ENCODE results near the gene MRPS18B. TPM values are rescaled to one million over a fixed set of nuclear protein-coding genes. Genes with fewer than 3 reads are reported as not detected.

Gene MRPS18B
- total and polyA plus RNA-seq, 2 donors (not counting 1 experiment from before 2014, with no cell fraction given): 53.1 to 76.8 TPM

DNA sequence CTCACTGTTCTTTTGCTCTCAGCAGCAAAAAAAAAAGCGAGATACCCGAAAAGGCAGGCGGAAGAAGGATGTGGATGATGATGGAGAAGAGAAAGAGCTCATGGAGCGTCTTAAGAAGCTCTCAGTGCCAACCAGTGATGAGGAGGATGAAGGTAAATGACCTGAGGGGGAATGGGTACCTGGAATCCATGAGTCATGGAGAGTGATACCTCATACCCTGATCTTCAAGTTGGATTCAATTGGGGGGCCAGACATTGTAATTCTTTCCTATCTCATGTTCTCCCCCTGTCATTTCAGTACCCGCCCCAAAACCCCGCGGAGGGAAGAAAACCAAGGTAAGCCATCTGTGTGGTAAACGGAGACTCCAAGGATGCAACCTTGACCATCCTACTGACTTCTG, 39.6 kb upstream of the MRPS18B start:
- Histone ChIP-seq H3K27me3 (ENCODE audit: control insufficient read depth, insufficient read depth, low read length) (no peaks in the 10 kb centered on the region), H3K4me2 (ENCODE audit: extremely low read depth, insufficient read depth, low read length) (no peak overlapping the region), H2AFZ (ENCODE audit: low read length) (no peak overlapping the region), H4K20me1 (ENCODE audit: control insufficient read depth, extremely low read depth, insufficient read depth, low read length) (no peaks in the 10 kb centered on the region), H3K36me3 (ENCODE audit: control insufficient read depth, insufficient read depth, low read length) (peaks cover 19% of the 10 kb centered on the region), H3K9me3 (ENCODE audit: control insufficient read depth, insufficient read depth, low read depth, low read length) (no peaks in the 10 kb centered on the region), H3K9ac (ENCODE audit: insufficient read depth, low read length) (no peak overlapping the region), H3K4me1 (ENCODE audit: control insufficient read depth, extremely low read depth, insufficient read depth, low read length) (peaks cover 1% of the 10 kb centered on the region), H3K4me3 (replicated peaks in 1 of 4; ENCODE audit: control extremely low read depth in 1 of 4, insufficient read depth in 1 of 4, low read depth in 3 of 4, low read length in 4 of 4) (no peak overlapping the region), H3K79me2 (ENCODE audit: control insufficient read depth, insufficient read depth, low read length) (peaks cover 28% of the 10 kb centered on the region), H3K27ac (ENCODE audit: insufficient read depth, low read length) (no peak overlapping the region)
- no peak for DNase-seq (ENCODE audit: low read depth in 2 of 2)
- no peak for TF ChIP-seq EZH2 (IDR thresholded peaks at IDR 0.05; ENCODE audit: low read length, missing control alignments)
- TF ChIP-seq, protein P1, sequence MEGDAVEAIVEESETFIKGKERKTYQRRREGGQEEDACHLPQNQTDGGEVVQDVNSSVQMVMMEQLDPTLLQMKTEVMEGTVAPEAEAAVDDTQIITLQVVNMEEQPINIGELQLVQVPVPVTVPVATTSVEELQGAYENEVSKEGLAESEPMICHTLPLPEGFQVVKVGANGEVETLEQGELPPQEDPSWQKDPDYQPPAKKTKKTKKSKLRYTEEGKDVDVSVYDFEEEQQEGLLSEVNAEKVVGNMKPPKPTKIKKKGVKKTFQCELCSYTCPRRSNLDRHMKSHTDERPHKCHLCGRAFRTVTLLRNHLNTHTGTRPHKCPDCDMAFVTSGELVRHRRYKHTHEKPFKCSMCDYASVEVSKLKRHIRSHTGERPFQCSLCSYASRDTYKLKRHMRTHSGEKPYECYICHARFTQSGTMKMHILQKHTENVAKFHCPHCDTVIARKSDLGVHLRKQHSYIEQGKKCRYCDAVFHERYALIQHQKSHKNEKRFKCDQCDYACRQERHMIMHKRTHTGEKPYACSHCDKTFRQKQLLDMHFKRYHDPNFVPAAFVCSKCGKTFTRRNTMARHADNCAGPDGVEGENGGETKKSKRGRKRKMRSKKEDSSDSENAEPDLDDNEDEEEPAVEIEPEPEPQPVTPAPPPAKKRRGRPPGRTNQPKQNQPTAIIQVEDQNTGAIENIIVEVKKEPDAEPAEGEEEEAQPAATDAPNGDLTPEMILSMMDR (conservative IDR thresholded peaks at IDR 0.05 in 1 of 2, IDR thresholded peaks at IDR 0.05 in 1 of 2; ENCODE audit: low read depth in 1 of 2, low read length in 2 of 2): no peak

DNA sequence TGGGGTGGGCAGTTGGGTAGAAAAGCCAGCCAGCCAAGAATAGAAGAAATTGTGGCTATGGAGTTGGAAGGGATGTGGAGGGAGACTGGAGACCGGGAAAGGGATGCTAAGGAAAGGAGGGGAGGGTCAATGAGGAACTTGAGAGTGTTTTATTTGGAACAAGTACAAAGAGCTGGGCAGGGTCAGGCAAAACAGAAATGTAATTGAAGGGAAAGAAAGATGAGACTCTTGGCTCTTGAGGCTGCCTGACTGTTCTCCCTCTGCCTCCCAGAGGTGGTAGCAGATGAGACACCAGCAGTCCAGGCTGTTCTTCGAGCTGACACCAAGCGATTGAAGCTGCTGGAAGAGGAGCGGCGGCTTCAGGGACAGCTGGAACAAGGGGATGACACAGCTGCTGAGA, 33.7 kb upstream of the MRPS18B start:
- H3K36me3 ChIP-seq (ENCODE audit: control insufficient read depth, insufficient read depth, low read length): peaks cover 31% of the 10 kb centered on the region
- no peaks in the 10 kb centered on the region for H3K79me2 ChIP-seq (ENCODE audit: control insufficient read depth, insufficient read depth, low read length)

GRCh38 chr6:30589754-30590358, 27.8 kb upstream of the MRPS18B start:
- no peaks in the 10 kb centered on the region for H3K9me3 ChIP-seq (ENCODE audit: control insufficient read depth, insufficient read depth, low read depth, low read length)
- H3K79me2 ChIP-seq (ENCODE audit: control insufficient read depth, insufficient read depth, low read length): no peaks in the 10 kb centered on the region
- H3K27ac ChIP-seq (ENCODE audit: insufficient read depth, low read length): peak overlapping the region; percentile 79
- no peak overlapping the region for H3K4me2 ChIP-seq (ENCODE audit: extremely low read depth, insufficient read depth, low read length)
- no peak overlapping the region for H3K9ac ChIP-seq (ENCODE audit: insufficient read depth, low read length)
- H3K4me3 ChIP-seq (replicated peaks in 1 of 4; ENCODE audit: control extremely low read depth in 1 of 4, insufficient read depth in 1 of 4, low read depth in 3 of 4, low read length in 4 of 4): no peak overlapping the region
- peaks cover 23% of the 10 kb centered on the region for H3K36me3 ChIP-seq (ENCODE audit: control insufficient read depth, insufficient read depth, low read length)
- H2AFZ ChIP-seq (ENCODE audit: low read length): no peak overlapping the region
- no peaks in the 10 kb centered on the region for H3K27me3 ChIP-seq (ENCODE audit: control insufficient read depth, insufficient read depth, low read length)
- peaks cover 9% of the 10 kb centered on the region for H3K4me1 ChIP-seq (ENCODE audit: control insufficient read depth, extremely low read depth, insufficient read depth, low read length)
- DNase-seq (ENCODE audit: low read depth in 2 of 2): no peak
- no peaks in the 10 kb centered on the region for H4K20me1 ChIP-seq (ENCODE audit: control insufficient read depth, extremely low read depth, insufficient read depth, low read length)
- TF ChIP-seq, protein P1 (conservative IDR thresholded peaks at IDR 0.05 in 1 of 2, IDR thresholded peaks at IDR 0.05 in 1 of 2; ENCODE audit: low read depth in 1 of 2, low read length in 2 of 2): no peak
- no peak for TF ChIP-seq EZH2 (IDR thresholded peaks at IDR 0.05; ENCODE audit: low read length, missing control alignments)

More for the DNA sequence above, 33.7 kb upstream of the MRPS18B start:
- Histone ChIP-seq H3K9me3 (ENCODE audit: control insufficient read depth, insufficient read depth, low read depth, low read length) (no peaks in the 10 kb centered on the region), H4K20me1 (ENCODE audit: control insufficient read depth, extremely low read depth, insufficient read depth, low read length) (no peaks in the 10 kb centered on the region), H3K4me3 (replicated peaks in 1 of 4; ENCODE audit: control extremely low read depth in 1 of 4, insufficient read depth in 1 of 4, low read depth in 3 of 4, low read length in 4 of 4) (no peak overlapping the region), H3K4me1 (ENCODE audit: control insufficient read depth, extremely low read depth, insufficient read depth, low read length) (no peaks in the 10 kb centered on the region), H3K27me3 (ENCODE audit: control insufficient read depth, insufficient read depth, low read length) (no peaks in the 10 kb centered on the region), H3K4me2 (ENCODE audit: extremely low read depth, insufficient read depth, low read length) (no peak overlapping the region), H2AFZ (ENCODE audit: low read length) (no peak overlapping the region), H3K9ac (ENCODE audit: insufficient read depth, low read length) (no peak overlapping the region), H3K27ac (ENCODE audit: insufficient read depth, low read length) (no peak overlapping the region)
- no peak for DNase-seq (ENCODE audit: low read depth in 2 of 2)
- TF ChIP-seq, protein P1 (conservative IDR thresholded peaks at IDR 0.05 in 1 of 2, IDR thresholded peaks at IDR 0.05 in 1 of 2; ENCODE audit: low read depth in 1 of 2, low read length in 2 of 2): no peak
- TF ChIP-seq EZH2 (IDR thresholded peaks at IDR 0.05; ENCODE audit: low read length, missing control alignments): no peak
